GM21529 (cell line): ENCODE measurements around the gene GDE1.
"Not testable (repeated sequence)": the region's sequence is repeated elsewhere in the genome, so short reads cannot be mapped to it uniquely, and the experiment has no call there.

Experiments
- ATAC-seq: cut with Tn5 transposase; IDR thresholded peaks from one replicate; pipeline ENCODE4 v1.9.1; 2021; ENCODE audit not compliant: unreplicated experiment

GDE1 gene

GRCh38 chr16:19521471-19522396 lies at the start of gene GDE1:
TSS of gene GDE1 (minus strand) at chr16:19522098. CDS start at chr16:19521964, 134 bp downstream.
- peak; percentile 82 for ATAC-seq

- no peak for ATAC-seq
These were observed 45.7 kb upstream of the GDE1 start for GRCh38 chr16:19567560-19567959.

GRCh38 chr16:19566362-19566761 lies 44.5 kb upstream of the GDE1 start:
- ATAC-seq = no peak

DNA sequence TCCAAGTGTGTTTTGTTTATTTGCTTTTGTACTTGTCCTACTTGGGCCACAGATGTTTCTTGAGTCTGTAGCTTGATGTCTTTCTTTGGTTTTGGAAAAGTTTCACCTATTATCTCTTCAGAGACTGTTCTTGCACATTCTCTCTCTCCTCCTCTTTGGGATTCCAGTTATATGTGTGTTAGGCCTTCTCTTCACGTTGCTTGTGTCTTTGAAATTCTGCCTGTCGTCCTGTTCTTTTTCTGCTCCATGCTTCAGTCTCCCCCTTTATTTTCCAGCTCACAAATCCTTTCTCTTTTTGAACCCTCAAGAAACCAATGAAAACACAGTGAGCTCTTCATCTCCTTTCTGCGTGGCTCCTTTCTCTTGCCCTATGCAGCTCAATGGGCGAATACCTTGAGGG lies 41.5 kb upstream of the GDE1 start:
- ATAC-seq = no peak

GRCh38 chr16:19560078-19560477 lies 38.2 kb upstream of the GDE1 start:
- no peak for ATAC-seq

GRCh38 chr16:19559242-19559910 lies 37.5 kb upstream of the GDE1 start:
- no peak for ATAC-seq

- ATAC-seq = no peak
These were observed 34.3 kb upstream of the GDE1 start for GRCh38 chr16:19555938-19556771.

- ATAC-seq = peak; percentile 97
These were observed 33.5 kb upstream of the GDE1 start, which contains the start of gene VPS35L for GRCh38 chr16:19555186-19555937. TSS of gene VPS35L (plus strand) at chr16:19555703. CDS start at chr16:19555730, 27 bp downstream.

- no peak for ATAC-seq
These were observed 27.8 kb upstream of the GDE1 start for GRCh38 chr16:19549673-19550072.

GRCh38 chr16:19548144-19548543 lies 26.2 kb upstream of the GDE1 start:
- no peak for ATAC-seq

- not testable (repeated sequence) for ATAC-seq
These were observed 21.5 kb upstream of the GDE1 start for GRCh38 chr16:19543278-19543996.

- no peak for ATAC-seq
These were observed 20.4 kb upstream of the GDE1 start for GRCh38 chr16:19542138-19542821.

DNA sequence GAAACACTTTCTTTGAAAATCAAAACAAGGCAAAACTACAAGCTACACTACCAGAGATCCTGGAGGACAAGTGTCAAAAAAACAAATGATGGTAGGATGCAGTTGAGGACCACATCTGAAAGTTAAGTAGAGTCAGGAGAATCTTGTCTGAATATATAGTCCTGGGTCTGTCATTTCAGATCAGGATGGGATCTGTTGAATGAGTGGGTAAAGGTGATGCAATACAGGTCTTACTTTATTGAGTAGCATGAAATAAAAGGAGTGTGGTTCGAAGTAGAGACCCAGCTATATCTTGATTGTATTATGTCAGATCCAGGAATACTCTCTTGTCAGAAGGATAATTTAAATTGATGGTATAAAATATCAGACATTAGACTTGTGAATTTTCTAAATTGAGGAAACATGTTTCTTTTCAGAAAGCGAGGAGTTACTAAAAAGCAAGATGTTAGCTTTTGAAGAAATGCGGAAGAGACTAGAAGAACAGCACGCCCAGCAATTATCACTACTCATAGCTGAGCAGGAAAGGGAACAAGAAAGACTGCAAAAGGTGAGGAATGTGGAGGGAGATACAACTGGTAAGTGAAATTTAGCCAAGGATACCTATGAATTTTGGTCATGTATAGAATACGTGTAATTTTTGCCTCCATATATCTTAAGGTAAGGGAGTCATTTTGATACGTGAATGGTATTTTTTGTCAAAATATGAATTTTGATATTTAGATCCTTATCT lies 18.5 kb upstream of the GDE1 start:
- ATAC-seq = no peak

DNA sequence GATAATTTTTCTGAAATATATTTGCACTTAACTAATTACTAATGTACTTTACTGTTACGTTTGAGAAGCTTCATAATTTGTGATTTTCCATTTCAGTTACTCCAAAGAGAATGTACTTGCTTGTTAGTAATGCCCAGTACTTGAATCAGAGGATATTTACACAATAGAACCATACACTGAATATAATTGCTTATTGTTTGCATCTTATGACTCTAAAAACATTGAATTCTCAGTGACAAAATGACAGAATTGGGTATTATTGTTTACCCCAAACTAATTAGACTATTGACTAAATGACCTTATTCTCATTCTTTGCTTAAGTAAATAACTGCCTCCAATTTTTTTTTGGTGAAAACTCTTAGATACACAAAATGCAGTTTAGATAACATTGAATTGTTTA lies 10.7 kb upstream of the GDE1 start:
- no peak for ATAC-seq

GRCh38 chr16:19528666-19529065 lies 6.8 kb upstream of the GDE1 start:
- no peak for ATAC-seq

- ATAC-seq = no peak
These were observed 5.3 kb upstream of the GDE1 start for GRCh38 chr16:19527161-19527560.

- ATAC-seq = no peak
These were observed 3.5 kb upstream of the GDE1 start for GRCh38 chr16:19525385-19525723.

DNA sequence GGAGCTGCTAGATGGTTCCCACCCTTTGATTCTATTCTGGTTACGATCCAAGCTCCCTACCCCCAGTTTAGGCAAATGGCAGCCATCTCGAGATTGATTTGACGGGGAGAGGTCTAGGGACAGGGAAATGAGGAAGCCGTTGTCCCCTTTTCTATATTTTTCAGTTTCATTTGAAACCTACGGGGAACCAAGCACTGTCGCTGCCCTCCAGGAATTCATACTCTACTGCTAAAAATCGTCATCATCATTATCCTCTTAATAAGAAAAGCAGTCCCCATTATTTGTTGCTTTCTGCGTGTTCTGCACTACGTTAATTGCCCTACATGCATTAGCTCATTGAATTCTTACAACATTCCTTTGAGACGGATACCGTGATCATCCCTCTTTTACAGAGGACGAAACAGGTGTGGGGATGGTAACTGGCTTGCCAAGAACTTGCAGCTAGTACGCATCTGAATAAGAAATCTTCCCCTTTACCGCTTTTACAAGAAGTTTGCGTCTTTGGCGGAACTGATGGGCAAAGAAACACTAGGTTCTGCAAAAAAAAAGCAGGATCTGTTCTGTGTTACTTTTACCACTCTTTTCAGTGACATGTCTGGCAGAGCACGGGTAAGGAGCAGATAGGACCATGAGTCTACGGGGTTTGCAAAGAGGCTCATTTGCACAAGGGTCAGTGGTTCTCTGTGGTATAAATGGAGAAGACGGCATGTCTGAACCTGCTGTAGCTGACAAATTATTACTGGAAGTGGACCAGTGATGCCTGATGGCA lies 2.9 kb upstream of the GDE1 start:
- ATAC-seq = no peak
